Muscle layer of colon (tissue), 2 donors: Measurements from ENCODE around the gene LGR6.
"Not testable (repeated sequence)": the region's sequence is repeated elsewhere in the genome, so short reads cannot be mapped to it uniquely, and the experiment has no call there.

Experiments used
- H3K27ac ChIP-seq: one replicate; pipeline ENCODE4 v1.7.0; 2013; ENCODE audit warnings: low read depth, mild to moderate bottlenecking, low read length, moderate library complexity
- H3K27me3 ChIP-seq, 2 donors: one replicate each; pipeline ENCODE4 v1.7.0; 2013; ENCODE audit warnings: low read length in 2 of 2, mild to moderate bottlenecking in 2 of 2; ENCODE audit not compliant: insufficient read depth in 2 of 2, control insufficient read depth in 1 of 2
- H3K36me3 ChIP-seq: one replicate; pipeline ENCODE4 v1.7.0; 2013; ENCODE audit warnings: mild to moderate bottlenecking, low read length; ENCODE audit not compliant: insufficient read depth
- H3K4me1 ChIP-seq: one replicate; pipeline ENCODE4 v1.7.0; 2013; ENCODE audit warnings: mild to moderate bottlenecking, low read length; ENCODE audit not compliant: insufficient read depth
- H3K4me3 ChIP-seq, 2 donors: one replicate each; pipeline ENCODE4 v1.7.0; 2013; ENCODE audit warnings: low read length in 2 of 2, low read depth in 1 of 2, mild to moderate bottlenecking in 1 of 2, moderate library complexity in 1 of 2
- H3K9ac ChIP-seq: one replicate; pipeline ENCODE4 v1.7.0; 2013; ENCODE audit warnings: low read length
- H3K9me3 ChIP-seq: one replicate; pipeline ENCODE4 v1.7.0; 2013; ENCODE audit warnings: mild to moderate bottlenecking, low read length
- donor health status: abdominal sarcoma.
- donor health status: Adenocarcinoma of cecum.

LGR6 gene

DNA sequence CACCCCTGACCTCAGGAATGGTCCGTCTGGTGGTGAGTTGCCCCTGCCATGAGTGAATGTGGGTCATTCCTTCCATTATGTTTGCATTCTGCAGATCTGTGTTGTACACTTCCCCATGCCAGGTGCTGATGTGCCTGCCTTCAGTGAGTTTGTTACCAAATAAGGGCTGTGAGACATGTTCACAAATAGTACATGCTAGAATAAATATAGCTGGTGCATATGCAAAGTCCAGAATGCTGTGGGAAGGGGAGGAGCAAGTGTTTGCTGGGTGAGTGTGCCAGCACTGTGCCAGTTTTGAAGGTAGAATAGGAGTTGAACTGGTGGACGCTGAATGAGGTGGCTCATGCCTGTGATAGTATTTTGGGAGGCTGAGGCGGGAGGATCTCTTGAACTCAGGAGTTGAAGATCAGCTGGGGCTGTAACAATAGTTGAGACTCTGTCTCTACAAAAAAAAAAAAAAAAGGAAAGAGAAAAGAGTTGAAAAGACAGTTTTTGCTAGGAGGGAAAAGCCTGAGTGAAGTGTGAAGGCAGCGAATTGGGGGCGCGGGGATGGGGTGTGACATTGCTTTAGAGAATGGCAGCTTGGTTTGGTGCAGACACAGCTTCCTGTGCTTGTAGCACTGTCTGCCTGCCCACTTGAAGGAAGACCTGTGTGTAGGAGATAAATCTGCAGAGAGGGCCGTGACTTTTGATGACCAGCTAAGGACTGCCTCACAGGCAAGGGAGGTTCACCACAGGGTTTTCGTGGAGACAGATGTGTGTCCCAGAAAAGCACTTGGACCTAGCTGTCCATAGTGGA, 61.1 kb downstream of the LGR6 start:
- Histone ChIP-seq H3K9ac (no peak overlapping the region), H3K27me3 (no peaks in the 10 kb centered on the region), H3K9me3 (no peaks in the 10 kb centered on the region), H3K4me1 (no peaks in the 10 kb centered on the region), H3K36me3 (no peaks in the 10 kb centered on the region), H3K4me3 (no peak overlapping the region), H3K27ac (no peak overlapping the region)

DNA sequence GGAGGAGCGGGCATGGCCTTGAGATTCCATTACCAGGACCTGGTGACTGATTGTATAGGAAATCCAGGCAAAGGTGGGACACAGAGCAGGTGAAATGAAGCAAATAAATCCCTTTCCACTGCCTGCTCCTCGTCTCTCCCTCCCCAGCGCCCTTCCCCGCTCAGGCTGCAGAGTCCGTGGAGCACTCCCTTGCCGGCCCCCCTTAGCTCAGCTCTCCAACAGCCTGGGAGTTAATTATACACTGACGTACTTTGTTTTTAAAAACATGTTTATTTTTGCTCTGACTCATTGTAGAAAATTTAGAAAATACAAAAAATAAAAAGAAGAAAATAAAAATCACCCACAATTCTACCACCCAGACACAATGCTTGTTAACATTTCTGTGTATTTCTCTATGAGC, 61.7 kb downstream of the LGR6 start:
- no peak overlapping the region for H3K27ac ChIP-seq
- H3K4me3 ChIP-seq: no peak overlapping the region

DNA sequence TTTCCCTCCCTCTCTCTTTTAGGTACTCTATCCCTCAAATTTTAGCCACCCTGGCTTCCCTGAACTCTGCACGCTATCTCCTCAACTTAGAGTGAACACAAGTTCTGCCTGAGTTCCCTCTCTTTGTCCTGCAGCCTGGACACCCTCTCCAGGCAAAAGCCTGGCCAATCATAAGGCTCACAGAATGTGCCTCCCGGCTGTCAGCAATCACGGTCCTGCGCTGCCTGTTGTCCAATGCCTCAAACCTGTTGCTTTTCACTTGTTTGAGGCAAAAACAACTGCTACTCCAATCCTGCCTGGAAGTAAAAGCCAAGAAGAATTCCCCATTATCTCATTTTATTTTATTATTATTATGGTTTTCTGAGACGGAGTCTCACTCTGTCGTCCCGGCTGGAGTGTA, 66.1 kb downstream of the LGR6 start:
- H3K9ac ChIP-seq: no peak overlapping the region
- no peaks in the 10 kb centered on the region for H3K36me3 ChIP-seq
- no peaks in the 10 kb centered on the region for H3K9me3 ChIP-seq
- H3K4me1 ChIP-seq: no peaks in the 10 kb centered on the region
- H3K27me3 ChIP-seq: peaks cover 0 to 3% of the 10 kb centered on the region in 2 donors
- no peak overlapping the region for H3K27ac ChIP-seq
- no peak overlapping the region for H3K4me3 ChIP-seq

More for the DNA sequence above, 61.7 kb downstream of the LGR6 start:
- Histone ChIP-seq H3K36me3 (no peaks in the 10 kb centered on the region), H3K27me3 (no peaks in the 10 kb centered on the region), H3K4me1 (no peaks in the 10 kb centered on the region), H3K9ac (no peak overlapping the region), H3K9me3 (no peaks in the 10 kb centered on the region)

DNA sequence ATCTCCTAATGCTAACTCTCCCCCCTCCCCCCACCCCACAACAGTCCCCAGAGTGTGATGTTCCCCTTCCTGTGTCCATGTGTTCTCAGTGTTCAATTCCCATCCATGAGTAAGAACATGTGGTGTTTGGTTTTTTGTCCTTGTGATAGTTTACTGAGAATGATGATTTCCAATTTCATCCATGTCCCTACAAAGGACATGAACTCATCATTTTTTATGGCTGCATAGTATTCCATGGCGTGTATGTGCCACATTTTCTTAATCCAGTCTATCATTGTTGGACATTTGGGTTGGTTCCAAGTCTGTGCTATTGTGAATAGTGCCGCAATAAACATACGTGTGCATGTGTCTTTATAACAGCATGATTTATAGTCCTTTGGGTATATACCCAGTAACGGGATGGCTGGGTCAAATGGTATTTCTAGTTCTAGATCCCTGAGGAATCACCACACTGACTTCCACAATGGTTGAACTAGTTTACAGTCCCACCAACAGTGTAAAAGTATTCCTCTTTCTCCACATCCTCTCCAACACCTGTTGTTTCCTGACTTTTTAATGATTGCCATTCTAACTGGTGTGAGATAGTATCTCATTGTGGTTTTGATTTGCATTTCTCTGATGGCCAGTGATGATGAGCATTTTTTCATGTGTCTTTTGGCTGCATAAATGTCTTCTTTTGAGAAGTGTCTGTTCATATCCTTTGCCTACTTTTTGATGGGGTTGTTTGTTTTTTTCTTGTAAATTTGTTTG, 67.8 kb downstream of the LGR6 start:
- not testable (repeated sequence) for H3K27ac ChIP-seq, H3K9me3 ChIP-seq

DNA sequence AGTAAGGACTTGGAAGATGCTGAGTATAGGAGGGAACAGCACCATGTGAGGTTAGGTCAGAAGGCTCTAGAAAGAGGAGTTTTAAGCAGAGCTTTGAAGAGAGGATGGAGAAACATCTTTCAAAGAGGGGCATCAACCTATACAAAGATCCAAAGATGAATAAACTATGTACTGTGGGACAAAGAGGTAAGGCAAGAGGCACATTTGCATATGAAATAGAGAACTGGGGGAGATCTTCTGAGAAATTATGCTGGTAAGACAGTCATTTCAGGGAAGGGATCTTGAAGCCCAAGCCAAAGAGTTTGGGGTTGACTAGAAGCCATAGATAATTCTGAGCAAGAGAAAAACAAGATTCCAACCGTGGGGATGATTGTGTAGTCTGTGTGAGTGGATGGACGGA, 70.0 kb downstream of the LGR6 start:
- Histone ChIP-seq H3K9me3 (no peaks in the 10 kb centered on the region), H3K27ac (no peak overlapping the region), H3K4me3 (no peak overlapping the region), H3K4me1 (no peaks in the 10 kb centered on the region), H3K27me3 (peaks cover 0 to 3% of the 10 kb centered on the region in 2 donors), H3K9ac (no peak overlapping the region), H3K36me3 (no peaks in the 10 kb centered on the region)

More for the DNA sequence above, 67.8 kb downstream of the LGR6 start:
- not testable (repeated sequence) for H3K27me3 ChIP-seq, H3K4me3 ChIP-seq, H3K36me3 ChIP-seq, H3K9ac ChIP-seq, H3K4me1 ChIP-seq

DNA sequence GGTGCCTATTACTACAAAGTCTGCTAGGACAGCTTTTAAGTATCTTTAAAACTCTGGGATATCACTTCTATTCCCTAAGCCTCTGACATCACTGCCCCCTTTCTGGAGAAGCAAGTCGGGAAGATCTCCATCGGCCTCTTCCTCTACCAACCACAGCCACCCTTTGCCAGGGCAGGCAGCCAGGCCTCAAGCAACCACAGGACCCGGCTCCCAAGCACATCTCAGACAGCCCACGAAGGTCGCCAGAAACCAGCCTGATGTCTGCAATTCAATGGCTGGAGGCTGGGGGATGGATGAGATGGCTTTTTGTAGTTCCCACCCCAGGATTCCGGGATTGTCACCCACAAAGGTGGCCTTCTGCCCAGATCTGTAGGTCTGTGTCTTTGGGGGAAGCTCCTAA, 70.7 kb downstream of the LGR6 start:
- Histone ChIP-seq H3K9ac (no peak overlapping the region), H3K27me3 (peaks cover 0 to 3% of the 10 kb centered on the region in 2 donors), H3K27ac (no peak overlapping the region), H3K36me3 (no peaks in the 10 kb centered on the region), H3K4me3 (no peak overlapping the region), H3K4me1 (no peaks in the 10 kb centered on the region), H3K9me3 (no peaks in the 10 kb centered on the region)

DNA sequence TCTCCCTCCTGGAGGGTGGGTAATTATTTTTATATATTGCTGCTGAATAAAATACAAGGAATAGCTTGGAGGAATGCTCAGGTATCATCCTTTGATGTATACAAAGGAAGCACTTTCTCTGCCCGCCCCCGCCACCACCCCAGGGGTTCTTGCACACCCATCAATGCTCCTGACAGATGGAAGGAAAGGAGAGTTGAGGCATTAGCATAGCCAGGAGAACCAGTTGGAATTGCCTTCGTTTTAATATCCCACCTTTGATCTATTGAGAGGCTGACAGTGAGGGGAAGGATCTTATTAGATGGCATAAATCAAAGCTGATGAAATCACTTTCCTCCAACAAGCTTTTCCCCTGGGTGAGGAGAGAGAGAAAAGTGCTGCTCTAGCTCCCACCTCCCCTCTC, 71.1 kb downstream of the LGR6 start:
- H3K27me3 ChIP-seq: peaks cover 0 to 3% of the 10 kb centered on the region in 2 donors
- H3K9me3 ChIP-seq: no peaks in the 10 kb centered on the region
- no peak overlapping the region for H3K27ac ChIP-seq
- H3K4me1 ChIP-seq: no peaks in the 10 kb centered on the region
- no peak overlapping the region for H3K4me3 ChIP-seq
- H3K36me3 ChIP-seq: no peaks in the 10 kb centered on the region
- H3K9ac ChIP-seq: no peak overlapping the region

DNA sequence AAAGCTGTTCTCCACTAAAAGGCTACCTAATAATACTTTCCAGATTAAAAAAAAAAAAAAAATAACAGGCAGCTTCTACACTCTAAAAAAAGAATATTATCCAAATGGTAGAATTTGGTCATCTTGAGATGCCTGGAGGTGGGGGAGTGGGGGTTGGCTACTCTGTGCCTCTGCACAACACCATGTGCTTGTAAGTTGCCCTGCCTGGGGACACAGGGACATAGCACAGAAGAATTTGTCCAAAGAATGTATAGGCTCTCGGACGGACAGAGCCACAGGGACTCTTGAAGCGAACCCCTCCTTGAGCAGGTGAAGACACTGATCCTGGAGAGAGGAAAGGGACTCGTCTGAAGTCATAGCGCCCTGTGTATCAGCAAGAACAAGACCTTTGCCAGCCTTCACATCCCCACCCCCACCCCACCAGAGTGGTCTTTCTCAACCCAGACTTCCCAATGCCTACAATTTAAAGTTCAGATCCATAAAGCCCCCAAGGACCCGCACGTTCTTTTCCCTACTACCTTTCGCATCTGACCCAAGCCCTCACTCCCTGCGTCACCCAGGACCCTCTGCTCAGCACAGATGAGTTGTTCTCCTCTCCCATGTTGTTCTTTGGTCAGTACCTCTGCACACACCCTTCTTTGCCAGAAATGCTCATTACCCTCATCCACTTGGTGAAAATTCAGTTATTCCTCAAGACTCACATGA, 72.6 kb downstream of the LGR6 start:
- Histone ChIP-seq H3K27ac (no peak overlapping the region), H3K36me3 (no peaks in the 10 kb centered on the region), H3K9me3 (no peaks in the 10 kb centered on the region), H3K4me3 (no peak overlapping the region), H3K27me3 (peaks cover 0 to 3% of the 10 kb centered on the region in 2 donors), H3K9ac (no peak overlapping the region), H3K4me1 (no peaks in the 10 kb centered on the region)

DNA sequence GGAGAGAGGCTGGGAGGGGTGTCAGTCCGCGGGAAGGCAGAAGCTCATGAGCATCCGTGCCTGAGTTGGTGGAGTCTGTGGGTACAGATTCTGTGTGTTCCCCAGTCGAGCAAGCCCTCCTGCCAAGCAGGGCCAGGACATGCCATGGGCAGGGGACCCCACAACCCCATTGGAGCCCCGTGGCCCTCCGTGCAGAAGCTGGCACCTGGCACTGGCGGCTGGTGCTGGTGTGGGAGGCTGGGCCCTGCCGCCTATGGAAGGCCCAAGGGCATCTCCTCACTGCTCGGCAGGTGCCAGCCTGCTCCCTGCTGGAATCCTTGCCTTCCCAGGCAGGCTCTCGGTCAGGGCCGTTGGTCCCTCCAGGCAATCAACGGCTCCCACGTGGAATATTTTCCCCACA, 74.4 kb downstream of the LGR6 start:
- no peaks in the 10 kb centered on the region for H3K9me3 ChIP-seq
- H3K9ac ChIP-seq: no peak overlapping the region
- H3K4me1 ChIP-seq: no peaks in the 10 kb centered on the region
- no peak overlapping the region for H3K4me3 ChIP-seq
- H3K36me3 ChIP-seq: no peaks in the 10 kb centered on the region
- H3K27me3 ChIP-seq: peaks cover 0 to 3% of the 10 kb centered on the region in 2 donors
- H3K27ac ChIP-seq: no peak overlapping the region

DNA sequence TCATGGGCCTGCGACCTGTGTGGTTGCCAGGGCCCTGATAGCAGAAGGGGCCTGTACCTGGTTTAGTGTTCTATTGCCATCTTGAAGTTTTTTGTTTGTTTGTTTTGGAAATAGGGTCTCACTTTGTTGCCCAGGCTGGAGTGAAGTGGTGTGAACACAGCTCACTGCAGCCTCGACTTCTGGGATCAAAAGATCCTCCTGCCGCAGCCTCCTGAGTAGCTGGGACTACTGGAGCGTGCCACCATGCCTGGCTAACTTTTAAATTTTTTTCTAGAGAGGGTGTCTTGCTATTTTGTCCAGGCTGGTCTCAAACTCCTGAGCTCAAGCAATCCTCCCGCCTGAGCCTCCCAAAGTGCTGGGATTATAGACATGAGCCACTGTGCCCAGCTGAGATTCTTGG, 75.2 kb downstream of the LGR6 start:
- no peak overlapping the region for H3K27ac ChIP-seq
- H3K9me3 ChIP-seq: no peaks in the 10 kb centered on the region
- no peaks in the 10 kb centered on the region for H3K36me3 ChIP-seq
- no peaks in the 10 kb centered on the region for H3K4me1 ChIP-seq
- peaks cover 0 to 2% of the 10 kb centered on the region in 2 donors for H3K27me3 ChIP-seq
- H3K4me3 ChIP-seq: no peak overlapping the region
- no peak overlapping the region for H3K9ac ChIP-seq

DNA sequence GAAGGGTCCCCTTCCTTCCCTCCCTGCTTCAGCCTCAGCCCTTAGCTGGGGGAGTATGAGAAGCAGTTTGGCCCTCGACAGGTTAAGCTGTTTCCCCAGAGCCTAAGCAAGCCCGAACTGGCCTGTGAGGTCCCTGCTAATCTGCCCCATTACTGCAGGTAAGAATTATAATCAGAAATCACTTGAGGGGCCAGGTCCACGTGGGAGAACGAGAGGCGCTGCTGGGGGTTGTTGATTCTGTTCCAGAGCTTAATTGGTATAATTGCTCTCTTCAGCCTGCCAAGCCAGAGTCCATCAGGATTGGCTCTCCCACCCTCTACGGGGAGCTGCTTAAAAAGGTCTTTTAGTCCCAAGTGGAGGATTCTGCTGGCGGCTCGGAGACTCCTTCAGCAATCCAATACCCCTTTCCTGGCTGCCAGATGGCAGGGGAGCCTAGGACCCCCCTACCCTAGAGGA, 77.3 kb downstream of the LGR6 start:
- H3K9ac ChIP-seq: no peak overlapping the region
- no peaks in the 10 kb centered on the region for H3K27me3 ChIP-seq
- no peaks in the 10 kb centered on the region for H3K4me1 ChIP-seq
- H3K4me3 ChIP-seq: no peak overlapping the region
- no peaks in the 10 kb centered on the region for H3K36me3 ChIP-seq
- H3K9me3 ChIP-seq: no peaks in the 10 kb centered on the region
- H3K27ac ChIP-seq: no peak overlapping the region
